Occipital lobe (tissue), 3 donors: ENCODE measurements around the gene PPAN. TPM values are rescaled to one million over a fixed set of nuclear protein-coding genes. Genes with fewer than 3 reads are reported as not detected.
A peak's percentile ranks its signal among the peaks of the same experiment; 100 is the strongest.

ENCODE experiments used
- DNase-seq: peaks from one replicate; lab custom pipeline; 2025; lab: John Stamatoyannopoulos, UW
- small RNA-seq: library from RNA; depleted of rRNA; stranded (forward); fragments of <200 nt; gene quantifications from one replicate; pipeline ENCODE3, GENCODE V24; 2014
- total RNA-seq: library from RNA; depleted of rRNA; stranded (reverse); fragments of >200 nt; gene quantifications from one replicate; pipeline ENCODE4 v1.2.3, GENCODE V29; 2014

The PPAN gene
- total RNA-seq, 1 donor from 2014 or later: 18.1 TPM

DNA sequence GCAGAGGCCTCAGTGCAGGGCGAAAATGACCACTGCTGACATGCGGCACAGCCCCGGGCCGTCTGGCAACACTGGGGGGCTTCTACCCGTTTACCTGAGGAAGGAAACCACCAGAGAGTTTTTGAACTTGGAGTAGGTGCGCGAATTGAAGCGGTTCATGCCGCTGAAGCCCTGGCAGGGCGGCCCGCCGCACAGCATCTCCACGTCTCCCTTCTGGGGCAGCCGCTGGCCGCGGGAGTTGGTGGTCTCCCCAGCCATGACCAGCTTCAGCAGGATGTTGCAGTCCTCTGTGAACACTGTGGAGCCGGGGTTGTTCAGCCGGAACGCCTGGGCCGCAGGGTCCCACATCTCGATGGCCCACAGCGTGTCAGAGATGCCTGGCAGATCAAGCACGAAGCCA lies 33.8 kb downstream of the PPAN start:
- no peak for DNase-seq

DNA sequence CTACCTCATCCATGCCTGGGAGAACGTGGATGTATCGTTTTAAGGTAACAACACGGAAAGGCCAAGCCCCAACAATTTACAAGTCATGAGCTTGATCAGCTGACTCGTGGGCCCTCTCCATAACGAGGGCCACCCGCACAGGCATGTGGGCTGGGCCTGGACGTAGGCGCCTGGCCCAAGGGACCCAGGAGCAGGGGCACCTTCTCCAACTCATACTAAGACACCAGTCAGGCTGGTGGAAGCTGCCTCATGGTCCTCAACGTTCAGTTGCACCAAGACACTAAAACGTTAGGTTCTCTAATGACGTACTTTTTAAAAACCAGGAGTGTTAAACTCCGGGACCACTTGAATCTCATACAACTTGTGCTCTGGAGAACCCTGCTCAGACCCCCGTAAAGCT lies 35.3 kb downstream of the PPAN start:
- DNase-seq: no peak

DNA sequence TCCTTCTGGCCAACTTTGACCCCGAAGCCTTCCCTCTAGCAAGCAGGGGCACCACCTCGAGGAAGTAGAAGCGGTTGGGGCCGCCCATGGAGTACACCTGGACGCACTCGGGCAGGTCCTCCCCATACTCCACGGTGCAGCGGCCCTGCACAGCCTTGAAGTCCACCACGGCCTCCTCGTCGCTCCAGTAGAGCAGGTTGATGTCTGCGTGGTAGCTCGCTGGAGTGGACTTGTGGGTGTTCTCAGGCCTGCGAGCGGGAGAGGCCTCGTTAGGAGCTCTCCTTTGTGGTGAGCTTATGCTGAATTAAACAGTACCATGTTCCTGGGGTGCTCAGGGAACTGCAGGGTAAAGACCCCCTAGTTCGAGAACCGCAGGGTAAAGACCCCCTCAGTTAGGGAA lies 35.8 kb downstream of the PPAN start:
- DNase-seq: no peak

DNA sequence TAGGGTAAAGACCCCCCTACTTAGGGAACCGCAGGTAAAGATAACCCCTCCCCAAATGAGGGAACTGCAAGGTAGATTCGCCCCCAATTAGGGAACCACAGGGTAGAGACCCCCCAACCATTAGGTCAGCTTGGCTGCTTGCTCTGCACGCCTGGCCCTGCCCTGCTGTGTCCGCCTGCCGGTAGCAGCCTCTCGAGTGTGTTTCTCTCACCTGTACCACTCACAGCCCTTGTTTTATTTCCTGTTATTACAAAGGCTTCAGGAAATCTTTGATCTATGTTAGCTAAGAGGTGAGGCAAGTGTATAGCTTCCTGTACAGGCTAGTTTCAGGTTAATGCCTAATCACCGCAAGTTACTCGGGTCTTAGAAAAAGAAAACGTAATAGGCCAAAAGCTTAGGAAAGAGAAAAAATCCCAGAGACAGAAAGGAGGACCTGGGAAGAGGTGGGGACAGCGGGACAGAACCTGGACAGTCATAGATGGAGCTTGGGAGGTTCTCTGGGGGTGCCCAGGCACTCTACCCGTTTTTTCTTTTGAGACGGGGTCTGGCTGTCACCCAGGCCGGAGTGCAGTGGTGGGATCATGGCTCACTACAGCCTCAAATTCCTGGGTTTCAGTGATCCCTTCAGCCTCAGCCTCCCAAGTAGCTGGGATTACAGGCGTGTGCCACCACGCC lies 36.7 kb downstream of the PPAN start:
- no peak for DNase-seq

DNA sequence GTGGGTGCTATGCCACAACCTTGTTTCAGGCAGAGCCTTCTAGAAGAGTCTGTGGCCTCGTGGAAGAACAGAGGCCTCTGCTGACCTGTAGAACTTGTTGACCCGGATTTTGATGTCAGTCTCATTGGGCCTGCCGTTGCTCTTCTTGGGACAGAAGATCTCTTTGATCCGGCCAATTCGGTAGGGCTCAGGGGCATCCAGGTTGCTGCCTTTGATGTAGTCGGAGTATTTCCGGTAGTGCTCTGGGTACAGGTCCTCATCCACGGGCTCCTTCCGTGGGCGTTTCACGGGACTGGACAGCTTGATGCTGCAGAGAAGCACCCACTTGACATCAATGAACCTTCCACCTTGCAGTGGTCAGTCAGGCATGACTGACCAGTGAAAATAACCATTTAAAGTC lies 37.5 kb downstream of the PPAN start:
- DNase-seq: no peak

DNA sequence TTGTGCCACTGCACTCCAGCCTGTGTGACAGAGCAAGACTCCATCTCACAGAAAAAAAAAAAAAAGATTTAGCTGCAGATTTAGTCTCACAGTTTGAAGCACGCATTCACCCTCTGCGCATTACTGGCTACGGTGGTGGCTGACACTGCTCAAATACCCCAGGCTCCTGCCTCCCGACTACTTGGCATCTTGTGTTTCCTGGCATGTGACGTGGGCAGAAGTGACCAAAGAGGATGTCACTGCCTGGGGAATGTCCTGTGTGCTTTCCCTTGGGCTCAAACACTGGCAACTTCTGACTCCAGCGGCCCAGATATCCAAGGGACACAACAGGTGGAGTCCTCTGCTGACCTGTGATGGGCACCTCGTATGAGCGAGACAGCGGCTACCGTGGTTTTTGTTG lies 38.2 kb downstream of the PPAN start:
- DNase-seq: no peak

DNA sequence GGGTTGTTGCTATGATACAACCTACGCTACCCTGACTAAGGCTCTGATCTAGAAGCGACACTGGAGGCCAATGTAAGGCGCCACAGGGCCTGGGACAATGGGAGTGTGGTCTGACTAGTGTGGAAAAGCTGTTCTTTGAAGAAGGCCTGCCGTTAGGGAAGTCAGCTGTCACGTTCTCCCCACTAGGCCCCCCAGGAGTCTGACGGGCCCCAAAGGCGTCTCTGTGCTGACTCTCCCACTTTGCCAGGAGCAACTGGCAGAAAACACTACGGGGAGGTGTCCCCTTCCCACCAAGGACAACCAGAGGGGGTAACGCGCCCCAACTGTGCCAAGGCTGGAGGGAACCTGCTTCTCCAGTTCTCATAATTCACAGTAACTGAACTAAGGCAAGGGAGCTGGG lies 38.9 kb downstream of the PPAN start:
- DNase-seq: no peak

DNA sequence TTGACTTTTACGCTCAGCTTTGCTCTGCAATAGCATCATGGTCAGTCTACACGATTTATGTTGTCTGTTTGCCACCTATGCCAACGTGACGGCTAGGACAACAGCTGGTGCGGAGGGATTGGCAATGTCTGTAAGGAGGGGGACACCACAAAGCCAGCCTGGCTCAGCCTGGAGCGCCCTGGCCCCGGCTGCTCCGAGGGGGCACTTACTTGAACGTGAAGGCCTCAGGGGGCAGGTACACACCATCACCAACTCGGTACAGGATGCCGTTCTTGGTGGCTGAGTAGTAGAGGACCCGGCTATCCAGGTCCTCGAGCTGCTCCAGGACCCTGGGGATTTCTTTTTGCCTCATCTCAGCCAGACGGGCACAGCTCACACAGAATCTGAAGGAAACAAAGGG lies 40.0 kb downstream of the PPAN start:
- DNase-seq: no peak

DNA sequence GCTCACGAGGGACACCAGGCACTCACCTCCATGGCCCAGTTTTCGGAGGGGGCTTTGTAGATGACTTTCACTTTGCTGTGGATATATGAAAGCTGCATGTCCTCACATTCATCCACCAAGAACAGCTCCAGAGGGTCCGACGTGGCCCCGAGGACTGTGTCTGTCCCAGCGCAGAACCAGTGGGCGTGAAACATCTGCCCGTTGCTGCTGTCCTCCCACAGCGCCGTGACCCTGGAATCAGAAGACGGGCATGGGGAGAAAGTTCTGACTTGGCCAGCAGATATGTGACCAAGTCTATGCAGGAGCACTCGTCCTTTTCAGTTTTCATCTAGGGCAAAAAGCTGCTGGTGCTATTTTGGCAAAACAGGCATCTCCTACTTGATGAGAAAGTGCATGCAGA lies 43.3 kb downstream of the PPAN start:
- DNase-seq: no peak

DNA sequence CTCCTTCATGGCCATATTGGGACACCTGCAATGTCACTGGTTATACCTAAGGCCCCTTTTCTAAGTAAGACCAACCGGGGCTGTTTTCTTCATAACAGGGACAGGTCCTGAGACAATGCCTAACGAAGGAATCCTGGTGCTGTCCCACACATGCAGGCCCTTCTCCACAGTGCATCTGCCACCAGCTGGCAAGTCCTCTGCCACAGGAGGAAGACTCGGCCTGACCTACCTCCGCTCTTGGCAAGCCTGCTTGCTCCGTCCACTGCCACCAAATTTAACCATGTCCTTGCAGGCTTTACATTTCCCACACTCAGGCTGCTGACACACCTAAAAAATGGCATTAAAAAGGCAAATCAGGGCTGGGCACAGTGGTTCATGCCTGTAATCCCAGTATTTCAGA lies 45.4 kb downstream of the PPAN start:
- no peak for DNase-seq

DNA sequence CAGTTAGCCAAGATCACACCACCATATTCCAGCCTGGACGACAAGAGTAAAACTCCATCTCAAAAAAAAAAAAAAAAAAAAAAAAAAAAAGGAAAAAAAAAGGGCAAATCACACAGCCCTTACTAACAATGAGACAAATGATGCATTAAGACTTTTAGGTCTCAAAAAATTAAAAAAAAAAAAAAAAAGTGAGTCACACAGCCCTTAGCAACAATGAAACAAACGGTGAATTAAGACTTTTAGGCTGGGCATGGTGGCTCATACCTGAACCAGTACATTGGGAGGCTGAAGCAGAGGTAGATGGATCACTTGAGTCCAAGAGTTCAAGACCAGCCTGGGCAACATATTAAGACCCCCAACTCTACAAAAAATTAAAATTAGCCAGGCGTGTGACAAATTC lies 45.9 kb downstream of the PPAN start:
- DNase-seq: no peak

DNA sequence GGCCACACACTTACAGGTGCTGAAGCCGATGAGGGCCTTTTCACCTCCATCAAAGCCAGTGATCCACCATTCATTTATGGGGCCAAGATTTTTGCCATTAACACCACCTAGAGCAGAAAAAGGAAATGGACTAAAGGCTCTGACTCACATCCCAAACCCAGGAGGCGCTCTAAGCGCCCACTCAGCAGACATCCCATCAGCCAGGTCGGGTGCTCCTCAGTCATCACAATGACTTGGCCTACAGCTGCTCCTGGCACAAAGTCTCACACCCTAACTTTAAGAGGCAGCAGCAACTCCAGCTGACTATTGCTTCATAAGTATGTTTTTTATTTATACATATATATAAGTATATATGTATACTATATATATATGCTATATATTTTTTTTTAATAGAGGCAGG lies 49.7 kb downstream of the PPAN start:
- no peak for DNase-seq

DNA sequence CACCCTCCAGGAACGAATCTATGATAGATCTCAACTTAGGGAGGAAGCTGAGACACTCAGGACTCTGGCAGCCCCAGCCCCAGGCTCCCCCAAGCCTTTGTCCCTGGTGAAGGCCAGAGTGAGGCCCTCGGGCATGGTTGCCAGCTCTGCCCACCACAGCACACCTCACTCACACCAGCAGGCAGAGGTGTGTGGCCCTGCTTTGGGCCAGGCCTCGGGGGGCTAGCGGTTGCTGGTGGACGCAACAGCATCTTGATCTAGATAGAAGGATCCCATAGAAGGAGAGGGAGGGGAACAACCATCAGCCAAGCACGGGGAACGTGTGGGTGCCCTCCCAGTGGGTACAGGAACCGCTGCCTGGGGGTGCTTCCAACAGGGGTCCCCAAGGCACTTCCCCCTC lies 51.9 kb downstream of the PPAN start:
- DNase-seq: no peak

DNA sequence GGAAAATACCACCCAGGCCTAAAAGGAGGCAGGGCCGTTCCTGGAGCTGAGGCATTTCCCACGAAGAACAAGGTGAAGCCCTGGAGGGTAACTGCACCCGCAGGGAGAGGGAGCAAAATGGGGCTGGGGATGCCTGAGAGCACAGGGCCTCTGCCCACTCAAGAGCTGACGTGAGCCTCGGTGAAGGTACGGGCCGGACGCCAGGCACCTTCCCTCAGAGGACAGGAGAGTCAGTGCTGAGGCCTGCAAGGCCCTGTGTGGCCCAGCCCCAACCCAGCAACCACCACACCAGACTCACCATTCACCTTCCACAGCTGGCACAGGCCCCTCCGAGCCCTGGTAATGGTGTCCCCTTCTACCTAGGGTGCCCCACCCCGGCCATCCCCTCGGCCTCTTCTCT lies 52.3 kb downstream of the PPAN start:
- no peak for DNase-seq

DNA sequence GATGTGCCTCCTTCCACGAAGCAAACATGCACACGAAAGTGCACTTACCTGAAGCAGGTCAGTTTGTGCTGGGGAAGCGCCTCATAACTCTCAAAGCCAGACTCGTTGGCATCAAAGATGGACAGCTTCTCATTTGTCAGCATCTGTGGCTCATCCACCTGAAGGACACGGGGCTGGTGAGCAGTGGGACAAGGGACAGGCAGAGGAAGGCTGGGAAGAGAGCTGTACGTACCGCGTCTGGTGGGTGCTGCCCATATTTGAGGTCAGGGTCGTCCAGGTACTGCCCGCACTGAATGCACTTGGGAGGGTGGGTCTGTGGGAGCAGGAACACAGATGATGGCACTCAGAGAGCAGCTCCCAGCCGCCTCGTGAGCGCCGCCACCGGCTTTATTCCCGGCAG lies 53.4 kb downstream of the PPAN start:
- DNase-seq: no peak

Small RNA genes lying within 50 kb of the gene (small RNA-seq; reads per million reads assigned to genes)
- gene SNORD105 (35.3 reads per million, percentile 95 among the genes with 10 or more reads in this experiment), gene SNORD105B (5,435 reads per million, percentile 100 among the genes with 10 or more reads in this experiment)

Other genes starting within 250 kb of the PPAN start
- gene OLFM2, start 169.8 kb upstream of the PPAN start, total RNA-seq: 121 TPM
- 1.2 TPM for gene COL5A3, start 95.9 kb upstream of the PPAN start, total RNA-seq
- gene RDH8, start 92.9 kb upstream of the PPAN start, total RNA-seq: not detected
- 5.0 TPM for gene SHFL, start 20.0 kb upstream of the PPAN start, total RNA-seq
- 0.47 TPM for gene ANGPTL6, start 3.7 kb upstream of the PPAN start, total RNA-seq
- gene P2RY11, start 5.3 kb downstream of the PPAN start, total RNA-seq: 3.9 TPM
- 96.1 TPM for gene EIF3G, start 13.5 kb downstream of the PPAN start, total RNA-seq
- gene DNMT1, start 88.6 kb downstream of the PPAN start, total RNA-seq: 21.4 TPM
- 4.7 TPM for gene S1PR2, start 125.0 kb downstream of the PPAN start, total RNA-seq
- gene MRPL4, start 145.9 kb downstream of the PPAN start, total RNA-seq: 8.9 TPM
- gene ICAM1, start 164.8 kb downstream of the PPAN start, total RNA-seq: 1.6 TPM
- gene ICAM4, start 180.6 kb downstream of the PPAN start, total RNA-seq: 0.16 TPM
- 3.3 TPM for gene ICAM5, start 183.6 kb downstream of the PPAN start, total RNA-seq
- 1.6 TPM for gene ZGLP1, start 203.5 kb downstream of the PPAN start, total RNA-seq
- gene FDX2, start 209.7 kb downstream of the PPAN start, total RNA-seq: 14.7 TPM
- 3.0 TPM for gene RAVER1, start 227.2 kb downstream of the PPAN start, total RNA-seq
- gene ICAM3, start 233.3 kb downstream of the PPAN start, total RNA-seq: 0.94 TPM